GM21576 (cell line): ENCODE measurements around the gene HIGD2A.
"Not testable (repeated sequence)": the region's sequence is repeated elsewhere in the genome, so short reads cannot be mapped to it uniquely, and the experiment has no call there.

Experiments used
- ATAC-seq: cut with Tn5 transposase; IDR thresholded peaks from one replicate; pipeline ENCODE4 v1.9.1; 2021; ENCODE audit warnings: mild to moderate bottlenecking, moderate library complexity; ENCODE audit not compliant: unreplicated experiment

Gene HIGD2A

DNA sequence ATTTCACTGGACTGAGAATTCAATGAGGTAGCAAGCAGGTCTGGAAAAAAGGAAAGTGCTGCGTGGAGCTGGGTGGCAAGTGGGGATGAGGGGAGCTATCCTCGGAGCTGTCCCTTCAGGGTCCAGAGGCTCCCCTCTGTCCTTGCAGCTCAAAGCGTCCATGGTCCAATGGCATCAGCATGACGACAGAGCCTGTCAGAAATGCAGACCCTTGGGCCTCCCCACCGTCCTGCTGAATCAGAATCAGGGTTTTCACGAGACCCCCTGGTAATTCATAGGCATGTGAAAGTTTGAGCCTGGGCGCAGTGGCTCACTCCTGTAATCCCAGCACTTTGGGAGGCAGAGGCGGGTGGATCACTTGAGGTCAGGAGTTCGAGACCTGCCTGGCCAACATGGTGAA, 5.5 kb downstream of the HIGD2A start:
- no peak for ATAC-seq

GRCh38 chr5:176394881-176395675, 6.5 kb downstream of the HIGD2A start:
- ATAC-seq, result no peak

- ATAC-seq, result no peak
Measured at GRCh38 chr5:176396330-176396729, 7.8 kb downstream of the HIGD2A start.

GRCh38 chr5:176397736-176398420, 9.3 kb downstream of the HIGD2A start:
- no peak for ATAC-seq

DNA sequence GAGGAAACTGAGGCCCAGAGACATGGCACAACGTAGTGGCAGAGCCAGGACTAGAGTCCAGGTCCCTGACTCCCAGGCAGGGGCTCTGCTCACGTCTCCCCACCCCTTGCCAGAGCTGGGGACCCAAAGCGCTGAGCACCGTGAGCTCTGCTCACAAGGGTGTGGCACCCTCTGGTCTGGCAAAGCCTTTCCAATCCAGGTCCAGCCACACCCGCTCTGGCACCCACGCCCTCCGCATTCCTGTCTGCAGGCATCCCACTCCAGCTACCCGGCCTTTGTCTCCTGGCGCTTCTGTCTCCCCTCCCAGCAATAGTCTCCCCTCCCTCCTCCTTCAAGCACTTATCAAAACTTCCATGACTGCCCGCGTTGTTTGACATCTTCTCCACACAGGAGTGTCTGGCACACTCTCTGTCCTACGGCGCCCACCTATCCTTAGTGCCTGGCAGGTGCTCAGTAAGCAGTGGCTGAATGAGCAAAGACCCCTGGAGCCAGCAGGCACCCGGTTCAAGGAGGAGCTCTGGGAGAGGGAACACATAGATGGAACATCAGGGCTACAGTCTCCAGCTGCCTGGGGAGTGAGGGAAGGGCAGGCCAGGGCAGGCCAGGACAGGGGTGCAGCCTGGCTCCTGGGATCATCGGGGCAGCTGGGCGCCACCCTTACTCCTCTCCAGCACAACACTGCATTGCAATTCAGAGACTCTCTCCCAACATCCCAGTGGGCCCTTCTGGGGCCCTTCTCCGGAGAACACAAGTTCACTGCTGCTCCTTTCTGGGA, 12.0 kb downstream of the HIGD2A start:
- no peak for ATAC-seq

DNA sequence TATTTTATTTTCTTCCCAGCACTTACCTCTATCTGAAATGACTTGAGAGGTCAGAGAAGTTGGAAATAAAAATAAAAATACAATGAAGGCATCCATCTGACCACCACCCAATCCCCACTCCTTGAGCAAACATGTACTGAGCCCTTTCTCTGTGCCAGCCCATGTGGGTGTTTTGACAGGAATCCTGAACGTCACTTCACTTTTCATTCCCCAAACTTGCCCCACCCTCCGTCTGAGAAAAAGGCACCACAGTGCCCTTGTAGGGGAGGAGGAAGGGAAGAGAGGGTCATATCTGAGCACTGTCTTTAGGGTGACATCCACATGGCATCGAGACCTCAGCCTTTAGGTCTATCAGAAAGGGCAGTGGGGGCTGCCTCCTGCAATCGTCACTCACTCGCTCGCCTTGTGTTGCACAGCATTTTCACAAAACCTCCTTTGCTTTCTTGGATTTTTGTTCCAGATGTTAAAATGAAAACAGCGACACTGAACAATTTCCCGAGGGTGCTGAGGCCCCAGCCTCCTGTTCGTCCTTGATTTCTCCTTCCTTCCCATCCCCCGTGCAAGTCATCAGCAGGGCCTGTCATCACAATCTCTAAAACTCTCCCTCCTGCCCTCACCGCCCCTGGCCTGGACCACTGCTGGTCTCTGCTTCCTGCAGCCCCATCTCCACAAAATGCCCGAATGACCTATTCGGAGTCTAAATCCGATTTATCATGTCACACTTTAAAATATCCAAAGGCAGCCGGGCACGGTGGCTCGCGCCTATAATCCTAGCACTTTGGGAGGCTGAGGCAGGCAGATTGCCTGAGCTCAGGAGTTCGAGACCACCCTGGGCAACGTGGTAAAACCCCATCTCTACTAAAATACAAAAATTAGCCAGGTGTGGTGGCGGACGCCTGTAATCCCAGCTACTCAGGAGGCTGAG, 13.0 kb downstream of the HIGD2A start:
- ATAC-seq, result no peak

- ATAC-seq, result no peak
Measured at GRCh38 chr5:176405656-176406435, 17.3 kb downstream of the HIGD2A start.

- no peak for ATAC-seq
Measured at GRCh38 chr5:176406436-176407052, 18.0 kb downstream of the HIGD2A start.

DNA sequence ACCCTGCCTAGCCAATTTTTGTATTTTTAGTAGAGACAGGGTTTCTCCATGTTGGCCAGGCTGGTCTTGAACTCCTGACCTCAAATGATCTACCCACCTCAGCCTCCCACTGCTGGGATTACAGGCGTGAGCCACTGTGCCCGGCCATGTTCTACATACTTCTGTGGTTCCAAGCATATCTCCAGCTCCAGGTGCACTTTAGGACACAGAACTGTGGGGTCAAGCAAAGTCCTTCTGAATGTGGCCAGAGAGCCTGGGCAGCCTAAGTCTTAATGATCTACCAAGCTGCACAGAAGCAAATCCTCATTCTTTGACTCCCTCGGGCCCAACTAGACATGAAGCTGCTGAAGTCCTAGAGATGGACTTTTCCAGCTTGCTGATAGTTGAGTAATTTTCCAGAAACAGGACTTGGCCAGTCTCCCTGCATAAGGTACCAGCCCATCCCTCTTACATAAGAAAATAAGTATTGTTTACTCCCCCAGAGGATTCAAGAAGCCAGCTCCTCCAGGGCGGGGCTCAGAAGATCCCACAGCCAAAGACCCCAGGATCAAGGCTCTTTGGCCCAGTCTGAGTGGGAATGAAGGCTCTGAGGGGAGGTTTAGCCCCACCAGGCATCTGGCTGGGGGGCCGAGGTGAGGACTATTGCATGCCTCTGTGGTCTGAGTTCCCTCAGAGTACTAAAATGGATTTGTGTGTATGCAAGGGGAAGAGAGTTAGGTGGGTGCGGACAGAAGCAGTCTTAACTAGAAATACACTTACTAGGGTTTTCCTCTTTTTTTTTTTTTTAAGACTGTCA, 19.1 kb downstream of the HIGD2A start:
- ATAC-seq, result no peak

- not testable (repeated sequence) for ATAC-seq
Measured at GRCh38 chr5:176408252-176408573, 19.7 kb downstream of the HIGD2A start.

GRCh38 chr5:176408590-176408989, 20.0 kb downstream of the HIGD2A start:
- ATAC-seq, result no peak

- no peak for ATAC-seq
Measured at GRCh38 chr5:176409765-176410164, 21.2 kb downstream of the HIGD2A start.

GRCh38 chr5:176410486-176411180, 22.1 kb downstream of the HIGD2A start:
- ATAC-seq, result no peak

GRCh38 chr5:176412517-176413254, 24.1 kb downstream of the HIGD2A start:
- no peak for ATAC-seq

GRCh38 chr5:176413255-176413565, 24.7 kb downstream of the HIGD2A start:
- no peak for ATAC-seq

DNA sequence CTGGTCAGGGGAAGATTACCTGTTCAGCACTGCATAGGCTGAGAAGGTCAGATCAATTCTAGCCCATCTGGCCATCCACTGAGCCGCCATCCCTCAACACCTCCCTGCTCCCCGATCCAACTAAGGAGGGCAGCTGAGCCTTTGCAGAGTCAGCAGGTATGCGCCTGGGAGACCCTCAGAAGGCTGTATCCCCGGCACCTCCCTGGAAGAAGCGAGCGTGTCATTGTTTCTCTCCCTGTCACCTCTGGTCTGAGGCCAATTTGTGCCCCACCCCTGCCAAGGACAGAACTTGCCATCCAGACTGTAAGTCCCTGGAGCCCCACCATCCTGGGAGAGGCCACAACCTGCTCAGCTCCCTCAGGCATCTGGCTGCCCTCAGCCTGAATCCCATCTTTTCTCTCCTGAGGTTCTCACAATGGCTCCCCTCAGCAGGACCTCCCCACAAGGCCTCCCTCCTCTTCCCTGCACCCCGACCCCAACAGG, 25.2 kb downstream of the HIGD2A start:
- no peak for ATAC-seq

DNA sequence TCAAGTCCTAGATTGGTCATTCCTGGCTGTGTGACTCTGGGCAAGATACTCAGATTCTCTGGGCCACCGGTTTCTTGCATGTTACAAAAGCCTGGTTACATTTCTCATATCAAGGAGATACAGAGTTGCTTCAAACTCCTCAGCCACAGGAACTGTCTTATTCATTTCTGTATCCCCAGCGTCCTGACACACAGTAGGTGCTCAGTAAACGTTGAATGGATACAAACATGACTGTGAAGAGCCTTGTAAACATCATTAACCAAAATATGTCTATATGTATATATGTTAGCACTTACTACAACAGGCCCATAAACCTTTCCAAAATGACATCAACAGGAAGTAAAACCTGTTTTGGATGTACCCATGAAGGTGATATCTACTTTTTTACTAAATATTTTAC, 26.2 kb downstream of the HIGD2A start:
- ATAC-seq, result no peak
